NCI-H774 (cell line): ENCODE data around the gene FOXF1.

Experiments
- DNase-seq: peaks from one replicate; lab custom pipeline; 2025; lab: John Stamatoyannopoulos, UW

The FOXF1 gene

GRCh38 chr16:86534779-86535615, 24.7 kb downstream of the FOXF1 start:
- no peak for DNase-seq

- DNase-seq = no peak
These were observed 26.3 kb downstream of the FOXF1 start for GRCh38 chr16:86536621-86537020.

- no peak for DNase-seq
These were observed 27.2 kb downstream of the FOXF1 start for GRCh38 chr16:86537486-86537885.

- DNase-seq = no peak
These were observed 28.0 kb downstream of the FOXF1 start for GRCh38 chr16:86538196-86538780.

GRCh38 chr16:86540894-86541293, 30.6 kb downstream of the FOXF1 start:
- no peak for DNase-seq

- no peak for DNase-seq
These were observed 31.2 kb downstream of the FOXF1 start for GRCh38 chr16:86541560-86541959.

- DNase-seq = no peak
These were observed 32.7 kb downstream of the FOXF1 start for GRCh38 chr16:86542756-86543750.

GRCh38 chr16:86545481-86545880, 35.2 kb downstream of the FOXF1 start:
- no peak for DNase-seq

- DNase-seq = no peak
These were observed 35.8 kb downstream of the FOXF1 start for GRCh38 chr16:86545954-86546637.

- DNase-seq = no peak
These were observed 36.3 kb downstream of the FOXF1 start for GRCh38 chr16:86546638-86547013.

GRCh38 chr16:86547286-86547685, 37.0 kb downstream of the FOXF1 start:
- DNase-seq = no peak

- DNase-seq = no peak
These were observed 39.0 kb downstream of the FOXF1 start for GRCh38 chr16:86549076-86549892.

GRCh38 chr16:86549893-86550190, 39.5 kb downstream of the FOXF1 start:
- DNase-seq = no peak

GRCh38 chr16:86550281-86550680, 40.0 kb downstream of the FOXF1 start:
- no peak for DNase-seq

- no peak for DNase-seq
These were observed 43.0 kb downstream of the FOXF1 start for GRCh38 chr16:86553356-86553755.

- no peak for DNase-seq
These were observed 44.2 kb downstream of the FOXF1 start for GRCh38 chr16:86554599-86554916.

- peak; percentile 71 for DNase-seq
These were observed 44.8 kb downstream of the FOXF1 start, which contains the start of gene MTHFSD for GRCh38 chr16:86554917-86555703. Gene MTHFSD, minus strand, starts transcription at chr16:86555235. Its CDS starts 51 bp downstream, at chr16:86555184.

GRCh38 chr16:86555704-86556075, 45.4 kb downstream of the FOXF1 start:
- DNase-seq = no peak

GRCh38 chr16:86556576-86556975, 46.2 kb downstream of the FOXF1 start:
- DNase-seq = no peak

GRCh38 chr16:86557587-86557986, 47.3 kb downstream of the FOXF1 start:
- no peak for DNase-seq
